ENCODE data around the gene CKAP4. TPM values are rescaled to one million over a fixed set of nuclear protein-coding genes. Genes with fewer than 3 reads are reported as not detected.

Gene CKAP4
- total and polyA plus RNA-seq, 2 donors (not counting 3 experiments of a cell fraction or from before 2014, with no cell fraction given): 117 to 223 TPM

GRCh38 chr12:106227641-106228319 is 20.0 kb downstream of the CKAP4 start:
- CTCF ChIA-PET: interaction anchor here (0.6 to 4.1 kb wide), 23 partner anchors 9 to 807 kb away, joined by 3 to 224 read pairs (median 9); partner anchors contain the start of genes CKAP4 and POLR3B
- no TSS peak for BruUV-seq (replicated peaks)
- no peaks in the 10 kb centered on the region for H3K36me3 ChIP-seq (ENCODE audit: control insufficient read depth in 2 of 2, extremely low read depth in 1 of 2, insufficient read depth in 2 of 2, low read length in 2 of 2)

More at GRCh38 chr12:106227641-106228319, 20.0 kb downstream of the CKAP4 start:
- H3K4me1 ChIP-seq (ENCODE audit: control insufficient read depth, extremely low read depth, insufficient read depth, low read length): no peaks in the 10 kb centered on the region
- POLR2A ChIA-PET: interaction anchor here (0.6 kb wide), 1 partner anchor 128 kb away, joined by 3 read pairs; no protein-coding TSS in a partner anchor
- dilution Hi-C loops (cut with MboI; ENCODE audit: extremely low pct_ligation_motif_present, low sequenced_read_pairs) (no loop called here), intact Hi-C loops (cut with micrococcal nuclease) (loop anchor here (1.0 to 5.0 kb wide), 4 partner anchors 55 to 693 kb away; no protein-coding TSS in a partner anchor)
- H3K9ac ChIP-seq (replicated peaks; ENCODE audit: extremely low read depth, insufficient read depth, low read length): no peak overlapping the region
- no peak overlapping the region for H3K4me3 ChIP-seq (replicated peaks in 1 of 3; ENCODE audit: insufficient read depth in 1 of 3, low read depth in 1 of 3, low read length in 3 of 3)
- FAIRE-seq: no peak
- no peak overlapping the region for H3K27ac ChIP-seq (ENCODE audit: insufficient read depth, low read depth, low read length)
- H4K20me1 ChIP-seq (replicated peaks; ENCODE audit: control insufficient read depth, extremely low read depth, insufficient read depth, low read length): no peaks in the 10 kb centered on the region
- no peak overlapping the region for H2AFZ ChIP-seq (ENCODE audit: low read depth, low read length)
- TF ChIP-seq EZH2 (IDR thresholded peaks at IDR 0.05; ENCODE audit: borderline replicate concordance, low read depth, low read length, severe bottlenecking) (no peak), POLR2AphosphoS5 (IDR thresholded peaks at IDR 0.05; ENCODE audit: insufficient read depth, low read depth, low read length) (no peak), FOS (IDR thresholded peaks at IDR 0.05; ENCODE audit: borderline replicate concordance, insufficient read depth, low read length) (no peak), JUN (IDR thresholded peaks at IDR 0.05; ENCODE audit: borderline replicate concordance, insufficient read depth, insufficient read length, low read depth) (no peak), GATA2 (IDR thresholded peaks at IDR 0.05; ENCODE audit: insufficient read depth, insufficient read length, low read depth, low read length) (no peak), CTCF (IDR thresholded peaks at IDR 0.05; ENCODE audit: extremely low read depth in 1 of 2, insufficient read depth in 1 of 2, low read depth in 1 of 2, low read length in 2 of 2) (no peak), POLR2A (IDR thresholded peaks at IDR 0.05; ENCODE audit: low read depth, low read length) (no peak), MYC (IDR thresholded peaks at IDR 0.05; ENCODE audit: low read depth, low read length) (no peak)
- TF ChIP-seq, protein P1, sequence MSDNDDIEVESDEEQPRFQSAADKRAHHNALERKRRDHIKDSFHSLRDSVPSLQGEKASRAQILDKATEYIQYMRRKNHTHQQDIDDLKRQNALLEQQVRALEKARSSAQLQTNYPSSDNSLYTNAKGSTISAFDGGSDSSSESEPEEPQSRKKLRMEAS (IDR thresholded peaks at IDR 0.05; ENCODE audit: insufficient read depth, insufficient read length): no peak
- no peak for DNase-seq (ENCODE audit: low read depth, low spot score)
- H3K9me1 ChIP-seq (replicated peaks; ENCODE audit: control insufficient read depth, extremely low read depth, insufficient read depth, low read length): no peaks in the 10 kb centered on the region
- no peak overlapping the region for H3K4me2 ChIP-seq (ENCODE audit: insufficient read depth, low read length)
- peaks cover 0 to 4% of the 10 kb centered on the region in 2 experiments for H3K27me3 ChIP-seq (ENCODE audit: control insufficient read depth in 2 of 2, insufficient read depth in 2 of 2, low read length in 2 of 2)
- H3K9me3 ChIP-seq (replicated peaks; ENCODE audit: control insufficient read depth, insufficient read depth, low read length): no peaks in the 10 kb centered on the region
- no peaks in the 10 kb centered on the region for H3K79me2 ChIP-seq (ENCODE audit: control insufficient read depth, insufficient read depth, low read length)

Measured in endothelial cell of umbilical vein (primary cell).